RPMI7951 (cell line): Measurements from ENCODE around the gene SGIP1. TPM values are rescaled to one million over a fixed set of nuclear protein-coding genes. Genes with fewer than 3 reads are reported as not detected.

Experiments used
- DNase-seq: peaks from one replicate; pipeline ENCODE4 v3.0.0-alpha.2; 2012; ENCODE audit warnings: low read depth
- total RNA-seq: library from RNA; depleted of rRNA; stranded (reverse); fragments of >200 nt; shearing (Covaris generic); gene quantifications from 2 replicates; pipeline ENCODE4 v1.2.3, GENCODE V29; 2014

Gene SGIP1
- total RNA-seq, 1 experiment from 2014 or later: under 0.01 TPM

- peak; percentile 77 for DNase-seq
These were observed 12.1 kb upstream of the SGIP1 start for GRCh38 chr1:66521721-66522365.

GRCh38 chr1:66523562-66523961, 10.4 kb upstream of the SGIP1 start:
- no peak for DNase-seq

DNA sequence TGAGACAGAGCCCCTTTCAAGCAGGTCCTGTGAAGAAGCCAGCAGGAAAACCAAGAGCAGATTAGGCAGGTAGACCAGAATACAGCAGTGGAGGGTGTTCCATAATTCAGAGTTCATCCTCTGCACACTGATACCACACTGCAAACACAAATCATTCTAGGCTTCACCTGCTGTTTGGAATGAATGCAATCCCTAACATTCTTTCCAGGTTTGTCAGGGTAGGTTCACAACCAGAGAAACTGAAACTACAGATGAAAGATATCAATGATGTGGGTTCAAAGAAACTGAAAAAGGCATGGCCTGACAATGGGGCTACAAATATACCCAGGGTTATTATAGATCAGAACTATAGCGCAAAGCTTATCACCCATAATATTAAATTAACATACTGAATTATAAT, 8.9 kb upstream of the SGIP1 start:
- no peak for DNase-seq

DNA sequence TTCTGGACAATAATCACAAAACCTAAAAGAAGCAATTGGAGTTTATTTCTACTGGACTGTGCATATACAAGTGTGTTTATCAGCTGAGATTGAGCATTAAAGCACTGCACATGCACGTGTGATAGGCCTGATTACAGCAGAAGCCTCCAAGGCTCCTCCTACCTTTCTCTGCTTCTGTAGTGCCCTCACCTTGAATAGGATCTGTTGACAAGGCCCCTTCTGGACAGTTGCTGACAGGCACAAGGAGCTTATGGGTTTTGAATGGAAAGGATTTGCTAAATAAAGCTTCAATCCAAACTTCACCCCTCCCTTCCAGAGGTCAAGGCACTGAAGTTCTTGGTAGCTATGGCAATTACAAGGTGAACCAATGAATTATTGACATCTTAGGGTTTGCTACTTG, 7.9 kb upstream of the SGIP1 start:
- no peak for DNase-seq

- no peak for DNase-seq
These were observed 7.0 kb upstream of the SGIP1 start for GRCh38 chr1:66526991-66527390.

DNA sequence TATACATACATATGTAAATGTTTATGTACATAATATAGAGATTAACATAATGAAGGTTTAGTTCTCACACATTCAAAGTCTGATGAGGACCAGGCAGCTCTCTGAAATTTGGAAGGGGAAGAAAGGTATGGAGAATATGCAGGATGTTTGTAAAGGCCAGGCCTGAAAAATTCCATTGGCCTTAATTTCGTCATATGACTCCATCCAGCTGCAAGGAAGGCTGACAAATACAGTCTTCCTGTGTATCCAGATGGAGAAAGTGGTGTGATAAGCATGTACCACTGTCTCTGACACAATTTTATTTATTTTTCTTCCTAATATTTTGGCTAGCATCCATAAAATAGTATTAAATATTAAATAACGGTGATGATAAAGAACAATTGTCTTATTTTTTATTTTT, 6.3 kb upstream of the SGIP1 start:
- peak; percentile 47 for DNase-seq

DNA sequence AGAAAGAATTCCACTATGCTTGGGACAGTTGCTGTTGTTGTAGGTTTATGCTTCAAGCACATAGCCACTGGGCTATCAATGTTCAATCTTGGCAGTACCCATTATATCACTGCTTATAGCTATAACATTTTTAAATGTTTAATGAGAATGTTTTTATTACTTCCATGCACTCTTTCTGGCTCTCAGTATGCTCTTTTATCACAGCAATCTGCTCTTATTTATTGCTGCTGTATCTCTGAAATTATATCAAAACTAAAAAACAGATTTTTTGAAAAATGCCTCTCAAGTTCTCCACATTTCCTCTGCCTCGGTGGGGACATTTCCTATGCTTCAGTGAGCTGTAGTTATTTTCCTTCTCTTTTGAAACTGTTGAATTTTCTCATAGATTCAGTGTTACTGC, 5.4 kb upstream of the SGIP1 start:
- DNase-seq: no peak

GRCh38 chr1:66532214-66532613, 1.7 kb upstream of the SGIP1 start:
- no peak for DNase-seq

GRCh38 chr1:66532798-66533783, 862 bp upstream of the SGIP1 start:
- DNase-seq: no peak

GRCh38 chr1:66535061-66535460, 1.1 kb downstream of the SGIP1 start:
- DNase-seq: no peak

DNA sequence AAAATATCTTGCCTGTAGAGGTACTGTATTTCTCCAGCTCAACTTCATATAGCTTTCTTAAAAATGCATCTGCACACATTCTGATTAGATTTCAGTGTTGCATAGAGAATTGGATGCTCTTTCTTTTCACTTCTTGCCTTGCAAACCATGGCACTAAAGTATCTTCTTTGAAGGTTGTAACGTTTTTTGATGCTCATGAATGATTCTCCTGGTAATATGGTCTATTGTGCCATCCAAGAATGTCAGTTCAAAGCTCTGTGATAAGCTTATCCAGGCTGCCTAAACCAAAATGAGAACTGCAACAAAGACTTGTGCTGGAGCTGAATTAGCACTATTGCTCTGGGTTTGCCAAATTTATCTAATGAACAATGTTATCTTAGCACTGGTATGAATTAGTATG, 1.9 kb downstream of the SGIP1 start:
- no peak for DNase-seq

DNA sequence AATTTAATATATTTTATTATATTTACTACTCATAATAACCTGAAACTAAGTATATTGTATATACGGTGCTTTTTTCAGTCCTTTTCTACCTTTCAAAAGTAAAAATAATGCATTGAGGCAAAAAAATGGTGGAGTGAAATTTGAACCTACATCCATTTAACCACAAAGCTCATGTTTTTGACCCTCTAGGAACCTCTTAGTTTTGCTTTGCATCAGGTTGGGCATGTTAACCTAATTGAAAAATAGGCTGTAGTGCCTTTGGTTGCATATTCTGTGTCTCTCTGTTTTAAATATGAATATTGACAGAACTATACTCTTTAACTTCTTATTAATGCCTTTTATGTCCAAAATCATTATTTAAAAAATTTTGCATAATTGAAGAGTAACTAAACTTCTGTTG, 3.8 kb downstream of the SGIP1 start:
- DNase-seq: no peak

DNA sequence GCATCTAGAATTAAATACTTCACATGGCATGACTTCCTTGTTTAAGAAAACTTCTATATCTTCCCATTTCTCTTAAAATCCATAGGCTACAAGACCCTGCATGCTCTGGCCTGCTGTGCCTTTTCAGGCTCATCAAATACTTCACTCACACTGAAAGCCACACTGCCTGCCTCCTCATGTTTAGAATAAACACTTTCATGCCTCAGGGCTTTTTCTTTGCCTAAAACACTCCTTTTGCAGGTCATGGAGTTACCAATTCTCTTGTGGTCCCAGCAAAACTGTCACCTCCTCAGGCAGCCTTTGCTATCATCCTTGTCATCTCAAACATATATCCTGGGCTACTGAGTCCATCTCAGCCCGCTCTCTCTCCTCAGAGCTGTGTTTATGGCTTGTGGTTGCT, 5.5 kb downstream of the SGIP1 start:
- DNase-seq: peak; percentile 48

DNA sequence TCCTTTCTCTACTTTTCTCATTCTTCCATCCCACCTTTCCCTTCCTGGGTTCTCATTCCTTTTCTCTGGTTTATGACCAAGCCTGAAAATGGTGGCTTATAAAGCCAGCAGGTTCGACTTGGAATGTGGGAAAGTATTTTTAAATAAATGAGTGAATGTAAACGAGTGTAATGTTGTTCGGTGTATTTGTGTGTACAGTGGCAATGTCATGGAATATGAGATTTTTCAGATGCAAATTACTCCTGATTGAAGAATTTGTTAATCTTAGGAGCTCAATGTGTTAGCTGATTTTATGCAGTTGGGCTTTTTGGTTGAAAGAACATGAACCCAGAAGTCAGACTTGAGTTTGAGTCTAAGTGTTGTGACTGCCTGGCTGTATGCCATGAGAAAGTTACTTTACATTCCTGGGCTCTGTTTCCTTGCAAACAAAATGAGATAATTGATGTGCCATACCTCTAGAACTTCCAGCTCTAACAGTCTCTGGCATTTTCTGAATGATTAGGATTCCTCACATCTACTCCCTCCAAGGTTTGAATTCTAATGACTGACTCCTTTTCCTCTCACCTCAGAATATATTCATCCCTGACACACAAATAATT, 6.6 kb downstream of the SGIP1 start:
- no peak for DNase-seq

- DNase-seq: no peak
These were observed 8.4 kb downstream of the SGIP1 start for GRCh38 chr1:66542314-66542713.

GRCh38 chr1:66542811-66543767, 9.1 kb downstream of the SGIP1 start:
- peak; percentile 84 for DNase-seq

- DNase-seq: no peak
These were observed 12.3 kb downstream of the SGIP1 start for GRCh38 chr1:66546047-66546810.

GRCh38 chr1:66549017-66549416, 15.1 kb downstream of the SGIP1 start:
- DNase-seq: no peak

DNA sequence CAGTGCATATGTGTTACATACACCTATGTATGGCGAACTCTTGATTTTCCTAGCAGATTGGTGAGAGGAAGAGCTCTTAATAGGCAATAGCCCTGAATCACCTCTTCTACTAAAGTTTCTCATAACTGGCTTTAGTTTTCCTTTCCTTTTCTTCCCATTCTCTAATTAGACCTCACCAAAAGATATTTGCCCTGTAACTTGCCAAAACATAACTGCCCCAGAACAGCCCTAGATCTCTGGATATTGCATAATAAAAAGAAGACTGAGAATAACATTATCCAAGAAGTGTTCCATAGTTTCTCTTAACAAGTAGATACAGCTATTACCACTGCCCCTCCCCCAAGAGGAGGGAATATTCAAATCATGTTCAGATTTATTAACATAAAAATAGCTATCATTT, 16.3 kb downstream of the SGIP1 start:
- DNase-seq: no peak

DNA sequence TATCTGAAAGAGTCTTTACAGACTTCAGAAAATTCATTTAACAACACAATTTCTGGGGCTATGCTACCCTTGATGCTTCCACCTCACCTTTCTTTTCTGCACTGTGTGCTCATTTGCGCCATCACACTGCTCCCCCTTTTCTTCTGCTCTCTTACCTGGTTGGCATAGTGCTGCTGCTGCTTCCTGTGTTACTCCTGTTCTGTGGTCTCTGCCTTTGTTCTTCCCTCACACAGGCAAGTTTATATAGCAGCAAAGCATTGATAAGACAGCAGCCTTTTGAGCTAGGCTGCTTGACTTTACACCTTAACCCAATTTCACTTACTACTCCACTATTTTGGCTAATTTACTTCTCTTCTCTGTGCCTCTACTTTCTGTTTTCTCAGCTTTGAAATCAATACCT, 18.3 kb downstream of the SGIP1 start:
- no peak for DNase-seq

DNA sequence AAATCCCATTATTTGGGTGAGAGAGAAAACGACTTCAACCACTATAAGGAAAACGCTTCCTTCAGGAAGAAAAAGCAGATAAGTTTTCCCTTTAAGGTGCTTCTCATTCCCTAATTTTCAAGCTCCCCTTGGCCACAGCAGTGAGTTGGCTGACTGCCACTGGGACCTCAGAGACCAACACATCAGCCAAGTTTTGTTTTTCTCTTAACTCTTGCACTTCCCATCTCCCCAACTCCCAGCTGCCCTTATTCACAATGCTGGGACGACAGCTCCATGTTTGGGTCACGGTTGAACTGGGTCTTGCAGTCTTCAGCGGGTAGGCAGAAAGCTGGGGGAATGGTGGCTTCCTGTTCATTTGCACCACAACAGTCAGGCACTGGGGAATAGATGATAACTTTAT, 18.9 kb downstream of the SGIP1 start:
- DNase-seq: no peak
